Breast epithelium (tissue), 3 donors: ENCODE data around the gene MEX3C.

Source experiments
- POLR2A ChIP-seq: fragments of 450-650 bp; IDR thresholded peaks from one replicate; pipeline ENCODE4 v1.6.1; 2016; ENCODE audit warnings: antibody characterized with exemption, mild to moderate bottlenecking, moderate library complexity
- POLR2AphosphoS5 ChIP-seq, 3 donors: sonication (generic); formaldehyde crosslinking; IDR thresholded peaks; one replicate each; pipeline ENCODE4 v1.6.1; 2017; ENCODE audit warnings: antibody characterized with exemption in 3 of 3

GRCh38 chr18:51151568-51152511, 45.6 kb downstream of the MEX3C start:
- TF ChIP-seq POLR2AphosphoS5 (IDR thresholded peaks at IDR 0.05): no peak
- TF ChIP-seq POLR2A: no peak
